Hematopoietic multipotent progenitor cell treated with erythropoietin and hydrocortisone succinate and interleukin-3 and kit ligand, for 8 days (in vitro differentiated cells): ENCODE measurements around the gene PFDN5.

Source experiments
- DNase-seq: peaks from one replicate; pipeline ENCODE4 v3.0.0-alpha.2; 2015

PFDN5 gene

GRCh38 chr12:53295070-53295890 lies at the start of gene PFDN5:
TSS of gene PFDN5 (plus strand) at chr12:53295542. CDS start at chr12:53295568, 26 bp downstream.
- DNase-seq: peak; percentile 88

- DNase-seq: peak; percentile 79
Measured at GRCh38 chr12:53251477-53252348, 43.6 kb upstream of the PFDN5 start.

GRCh38 chr12:53252349-53252916 lies 42.9 kb upstream of the PFDN5 start:
- peak; percentile 64 for DNase-seq

- DNase-seq: no peak
Measured at GRCh38 chr12:53253298-53253697, 42.0 kb upstream of the PFDN5 start.

- DNase-seq: peak; percentile 29
Measured at GRCh38 chr12:53254816-53255545, 40.4 kb upstream of the PFDN5 start.

GRCh38 chr12:53255996-53256395 lies 39.3 kb upstream of the PFDN5 start:
- DNase-seq: peak; percentile 26

- DNase-seq: no peak
Measured at GRCh38 chr12:53258541-53259539, 36.5 kb upstream of the PFDN5 start.

- no peak for DNase-seq
Measured at GRCh38 chr12:53259891-53260290, 35.5 kb upstream of the PFDN5 start.

GRCh38 chr12:53265783-53266182 lies 29.6 kb upstream of the PFDN5 start:
- no peak for DNase-seq

- peak; percentile 21 for DNase-seq
Measured at GRCh38 chr12:53267306-53267998, 27.9 kb upstream of the PFDN5 start.

GRCh38 chr12:53267999-53268629 lies 27.2 kb upstream of the PFDN5 start, which contains the start of gene ESPL1:
TSS of gene ESPL1 (plus strand) at chr12:53268299. CDS start at chr12:53268767, 468 bp downstream.
- peak; percentile 93 for DNase-seq

- DNase-seq: no peak
Measured at GRCh38 chr12:53268630-53269562, 26.4 kb upstream of the PFDN5 start.

- no peak for DNase-seq
Measured at GRCh38 chr12:53274445-53274844, 20.9 kb upstream of the PFDN5 start.

- DNase-seq: no peak
Measured at GRCh38 chr12:53276511-53276910, 18.8 kb upstream of the PFDN5 start.

GRCh38 chr12:53277981-53278380 lies 17.4 kb upstream of the PFDN5 start:
- DNase-seq: no peak

- no peak for DNase-seq
Measured at GRCh38 chr12:53279283-53279869, 16.0 kb upstream of the PFDN5 start.

- DNase-seq: no peak
Measured at GRCh38 chr12:53279888-53280498, 15.3 kb upstream of the PFDN5 start.

GRCh38 chr12:53286448-53286847 lies 8.9 kb upstream of the PFDN5 start:
- DNase-seq: no peak
